ENCODE results near the gene PLEKHH2. TPM values are rescaled to one million over a fixed set of nuclear protein-coding genes. Genes with fewer than 3 reads are reported as not detected.

PLEKHH2 gene
- total RNA-seq, 4 donors from 2014 or later: 6.8 to 77.3 (median 11.5) TPM

- TF ChIP-seq POLR2A (IDR thresholded peaks at IDR 0.05) (no peak), POLR2AphosphoS5 (IDR thresholded peaks at IDR 0.05) (no peak), CTCF (IDR thresholded peaks at IDR 0.05) (peak; percentile 60 to 80), EP300 (IDR thresholded peaks at IDR 0.05) (no peak)
- no peak overlapping the region for H3K4me3 ChIP-seq
- no peaks in the 10 kb centered on the region for H3K27me3 ChIP-seq
- no peaks in the 10 kb centered on the region for H3K36me3 ChIP-seq
- H3K9me3 ChIP-seq: no peaks in the 10 kb centered on the region
- H3K4me1 ChIP-seq: peaks cover 4% of the 10 kb centered on the region
- WGBS: 70% methylated on average over 14 of the region's 14 CpGs
- H3K27ac ChIP-seq: no peak overlapping the region
- DNase-seq (ENCODE audit: low spot score in 2 of 2): peak in 1 of 2 donors; percentile 80
Measured at GRCh38 chr2:43611987-43612894, 24.8 kb upstream of the PLEKHH2 start.

GRCh38 chr2:43612944-43613343, 24.1 kb upstream of the PLEKHH2 start:
- no peak for DNase-seq (ENCODE audit: low spot score in 2 of 2)
- no peak overlapping the region for H3K27ac ChIP-seq
- H3K27me3 ChIP-seq: no peaks in the 10 kb centered on the region
- H3K4me1 ChIP-seq: peaks cover 4% of the 10 kb centered on the region
- no peak overlapping the region for H3K4me3 ChIP-seq
- H3K9me3 ChIP-seq: no peaks in the 10 kb centered on the region
- TF ChIP-seq POLR2A (IDR thresholded peaks at IDR 0.05) (no peak), CTCF (IDR thresholded peaks at IDR 0.05) (no peak), EP300 (IDR thresholded peaks at IDR 0.05) (no peak), POLR2AphosphoS5 (IDR thresholded peaks at IDR 0.05) (no peak)
- no peaks in the 10 kb centered on the region for H3K36me3 ChIP-seq
- 78% methylated on average over 7 of the region's 7 CpGs for WGBS

GRCh38 chr2:43616967-43617680, 19.9 kb upstream of the PLEKHH2 start:
- TF ChIP-seq EP300 (IDR thresholded peaks at IDR 0.05): no peak
- TF ChIP-seq POLR2A (IDR thresholded peaks at IDR 0.05): no peak
- no peak for TF ChIP-seq POLR2AphosphoS5 (IDR thresholded peaks at IDR 0.05)
- TF ChIP-seq CTCF (IDR thresholded peaks at IDR 0.05): no peak
- no peaks in the 10 kb centered on the region for H3K9me3 ChIP-seq
- WGBS: 79% methylated on average over 5 of the region's 5 CpGs

GRCh38 chr2:43619511-43619910, 17.5 kb upstream of the PLEKHH2 start:
- WGBS: 95% methylated on average over 10 of the region's 10 CpGs
- Histone ChIP-seq H3K36me3 (no peaks in the 10 kb centered on the region), H3K27ac (no peak overlapping the region), H3K27me3 (no peaks in the 10 kb centered on the region), H3K4me1 (no peaks in the 10 kb centered on the region), H3K9me3 (no peaks in the 10 kb centered on the region), H3K4me3 (no peak overlapping the region)
- TF ChIP-seq POLR2A (IDR thresholded peaks at IDR 0.05) (no peak), CTCF (IDR thresholded peaks at IDR 0.05) (no peak), POLR2AphosphoS5 (IDR thresholded peaks at IDR 0.05) (no peak), EP300 (IDR thresholded peaks at IDR 0.05) (no peak)
- DNase-seq (ENCODE audit: low spot score in 2 of 2): no peak

More at GRCh38 chr2:43616967-43617680, 19.9 kb upstream of the PLEKHH2 start:
- H3K4me3 ChIP-seq: no peak overlapping the region
- H3K27me3 ChIP-seq: no peaks in the 10 kb centered on the region
- H3K4me1 ChIP-seq: peaks cover 4% of the 10 kb centered on the region
- DNase-seq (ENCODE audit: low spot score in 2 of 2): no peak
- H3K27ac ChIP-seq: no peak overlapping the region
- no peaks in the 10 kb centered on the region for H3K36me3 ChIP-seq

GRCh38 chr2:43622931-43623451, 14.1 kb upstream of the PLEKHH2 start:
- Histone ChIP-seq H3K36me3 (no peaks in the 10 kb centered on the region), H3K27me3 (no peaks in the 10 kb centered on the region), H3K9me3 (no peaks in the 10 kb centered on the region), H3K4me3 (no peak overlapping the region), H3K27ac (no peak overlapping the region), H3K4me1 (no peaks in the 10 kb centered on the region)
- no peak for TF ChIP-seq EP300 (IDR thresholded peaks at IDR 0.05)
- no peak for TF ChIP-seq POLR2AphosphoS5 (IDR thresholded peaks at IDR 0.05)
- TF ChIP-seq CTCF (IDR thresholded peaks at IDR 0.05): no peak
- TF ChIP-seq POLR2A (IDR thresholded peaks at IDR 0.05): no peak
- WGBS: 55% methylated on average over 6 of the region's 6 CpGs
- no peak for DNase-seq (ENCODE audit: low spot score in 2 of 2)

Data from suprapubic skin (tissue), 4 donors.